Astrocyte of the cerebellum (primary cell): Measurements from ENCODE around the gene GPHN.
A peak's percentile ranks its signal among the peaks of the same experiment; 100 is the strongest.
"Not testable (repeated sequence)": the region's sequence is repeated elsewhere in the genome, so short reads cannot be mapped to it uniquely, and the experiment has no call there.

ENCODE experiments used
- DNase-seq: peaks from one replicate; pipeline ENCODE4 v3.0.0-alpha.2; 2011; ENCODE audit warnings: low read depth
- H3K4me3 ChIP-seq: 2 replicates; pipeline ENCODE4 v1.5.1; 2011; ENCODE audit warnings: mild to moderate bottlenecking, low read depth, low read length, moderate library complexity
- CTCF ChIP-seq: IDR thresholded peaks from 2 replicates; pipeline ENCODE4 v1.5.1; 2012; ENCODE audit warnings: low read length, low read depth, moderate library complexity, mild to moderate bottlenecking; ENCODE audit errors: missing control alignments
- in situ Hi-C: cut with HindIII; loops from 2 replicates; pipeline ENCODE4 v1.10.0; 2017; ENCODE audit warnings: low sequenced_read_pairs

Gene GPHN

DNA sequence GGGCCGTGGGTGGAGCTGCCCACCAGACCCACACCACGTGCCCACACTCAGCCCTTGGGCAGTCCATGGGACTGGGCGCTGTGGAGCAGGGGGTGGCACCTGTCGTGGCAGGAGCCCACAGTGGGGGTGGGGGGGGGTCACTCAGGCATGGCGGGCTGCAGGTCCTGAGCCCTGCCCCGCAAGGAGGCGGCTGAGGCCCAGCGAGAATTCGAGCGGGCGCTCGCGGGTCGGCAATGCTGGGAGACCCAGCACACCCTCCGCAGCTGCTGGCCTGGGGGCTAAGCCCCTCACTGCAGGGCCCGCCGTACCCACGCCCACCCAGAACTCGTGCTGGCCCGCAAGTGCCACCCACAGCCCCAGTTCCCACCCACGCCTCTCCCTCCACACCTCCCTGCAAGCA is 548.7 kb downstream of the GPHN start:
- no peak for DNase-seq
- H3K4me3 ChIP-seq = no peak overlapping the region
- in situ Hi-C loops = no loop called here
- TF ChIP-seq CTCF = no peak

DNA sequence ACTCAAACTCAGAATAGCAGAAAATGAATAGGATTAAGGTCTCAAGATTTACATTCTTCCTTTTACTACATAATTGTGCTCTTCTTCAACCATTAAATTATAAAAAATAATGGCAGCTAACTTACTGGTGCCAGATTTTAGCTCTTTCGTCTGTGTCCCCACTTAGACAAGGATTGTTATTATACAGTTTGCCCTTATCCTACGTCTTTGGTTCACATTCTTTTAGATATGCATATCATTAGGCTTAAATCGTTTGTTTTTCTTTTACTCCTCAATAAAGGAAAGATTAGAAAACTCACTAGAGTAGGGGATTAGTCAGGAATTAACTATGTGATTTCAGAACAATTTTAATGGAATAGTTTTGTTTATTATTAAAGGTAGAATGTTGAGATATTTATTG is 551.6 kb downstream of the GPHN start:
- in situ Hi-C loops = no loop called here
- no peak for TF ChIP-seq CTCF
- no peak overlapping the region for H3K4me3 ChIP-seq
- no peak for DNase-seq

DNA sequence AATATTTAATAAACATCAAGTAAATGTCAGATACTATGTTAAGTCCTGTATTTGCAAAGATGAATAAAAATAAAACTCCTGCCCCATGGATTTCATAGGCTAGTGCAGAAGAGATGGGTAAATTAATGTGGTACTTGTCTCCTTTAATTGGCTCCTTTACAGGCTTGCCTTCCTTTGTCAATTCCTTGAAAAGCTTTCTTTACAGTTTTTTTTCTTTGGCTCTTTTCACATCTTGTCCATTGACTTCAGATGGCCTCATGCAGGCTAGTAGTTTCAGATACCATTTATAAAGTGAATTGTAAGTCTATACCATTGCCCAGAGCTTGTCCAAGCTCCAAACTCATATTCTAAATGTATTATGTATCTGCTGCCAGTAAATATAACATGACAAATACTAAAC is 552.6 kb downstream of the GPHN start:
- no peak for TF ChIP-seq CTCF
- no peak overlapping the region for H3K4me3 ChIP-seq
- DNase-seq = no peak
- in situ Hi-C loops = no loop called here

DNA sequence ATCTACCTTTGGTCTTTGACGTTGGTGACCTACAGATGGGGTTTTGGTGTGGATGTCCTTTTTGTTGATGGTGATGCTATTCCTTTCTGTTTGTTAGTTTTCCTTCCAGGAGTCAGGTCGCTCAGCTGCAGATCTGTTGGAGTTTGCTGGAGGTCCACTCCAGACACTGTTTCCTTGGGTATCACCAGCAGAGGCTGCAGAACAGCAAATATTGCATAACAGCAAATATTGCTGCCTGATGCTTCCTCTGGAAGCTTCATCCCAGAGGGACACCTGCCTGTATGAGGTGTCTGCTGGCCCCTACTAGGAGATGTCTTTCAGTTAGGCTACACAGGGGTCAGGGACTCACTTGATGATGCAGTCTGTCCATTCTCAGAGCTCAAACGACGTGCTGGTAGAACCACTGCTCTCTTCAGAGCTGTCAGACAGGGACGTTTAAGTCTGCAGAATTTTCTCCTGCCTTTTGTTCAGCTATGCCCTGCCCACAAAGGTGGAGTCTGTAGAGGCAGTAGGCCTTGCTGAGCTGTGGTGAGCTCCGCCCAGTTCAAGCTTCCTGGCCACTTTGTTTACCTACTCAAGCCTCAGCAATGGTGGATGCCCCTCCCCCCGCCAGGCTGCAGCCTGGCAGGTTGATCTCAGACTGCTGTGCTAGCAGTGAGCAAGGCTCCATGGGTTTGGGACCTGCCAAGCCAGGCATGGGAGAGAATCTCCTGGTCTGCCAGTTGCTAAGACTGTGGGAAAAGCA is 559.3 kb downstream of the GPHN start:
- in situ Hi-C loops, H3K4me3 ChIP-seq, DNase-seq: not testable (repeated sequence)

- in situ Hi-C loops = no loop called here
- DNase-seq = no peak
- no peak for TF ChIP-seq CTCF
- no peak overlapping the region for H3K4me3 ChIP-seq
These were observed 560.3 kb downstream of the GPHN start for GRCh38 chr14:67068251-67068650.

GRCh38 chr14:67071506-67071905 is 563.6 kb downstream of the GPHN start:
- TF ChIP-seq CTCF = no peak
- H3K4me3 ChIP-seq = no peak overlapping the region
- in situ Hi-C loops = no loop called here
- no peak for DNase-seq

GRCh38 chr14:67077921-67078320 is 570.0 kb downstream of the GPHN start:
- TF ChIP-seq CTCF = no peak
- in situ Hi-C loops = no loop called here
- no peak overlapping the region for H3K4me3 ChIP-seq
- DNase-seq = peak; percentile 8
